ENCODE results near the gene HMGN1.

DNA sequence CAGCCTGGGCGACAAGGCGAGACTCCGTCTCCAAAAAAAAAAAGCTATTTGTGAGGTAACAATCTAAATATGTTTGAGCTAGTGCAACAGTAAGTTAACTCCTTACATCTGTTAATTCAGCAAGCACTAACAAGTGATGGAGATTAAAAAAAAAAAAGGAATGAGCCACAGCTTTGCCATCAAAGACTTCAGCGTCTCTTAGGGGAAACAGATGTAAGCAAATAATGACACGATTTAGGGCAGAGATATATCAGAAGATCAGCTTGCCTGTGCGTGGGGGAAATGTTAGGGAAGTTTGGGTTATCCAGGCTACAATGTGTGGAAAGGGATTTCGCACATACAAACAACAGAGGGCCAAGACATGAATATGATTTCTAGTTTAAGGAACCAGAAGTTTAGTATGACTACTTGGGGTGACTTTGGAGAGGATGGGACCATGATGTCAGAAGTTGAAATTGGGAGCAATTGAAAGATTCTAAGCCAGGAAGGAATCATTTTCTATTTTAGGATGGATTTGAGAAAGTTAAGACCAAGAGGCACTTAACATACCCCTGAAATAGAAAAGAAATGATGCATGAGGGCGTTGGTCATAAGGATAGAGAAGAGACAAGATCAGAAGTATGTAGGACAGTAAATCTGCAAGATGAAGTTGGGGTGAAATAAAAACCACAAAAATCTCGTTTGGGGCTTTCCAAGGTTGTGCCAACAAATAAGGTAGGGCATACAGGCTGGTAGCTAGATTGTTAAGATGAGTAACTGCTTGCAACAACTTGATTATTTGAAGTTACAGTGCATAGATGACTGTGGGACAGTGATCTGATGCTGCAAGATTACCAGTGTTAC, 33.1 kb downstream of the HMGN1 start:
- TF ChIP-seq, protein P1, sequence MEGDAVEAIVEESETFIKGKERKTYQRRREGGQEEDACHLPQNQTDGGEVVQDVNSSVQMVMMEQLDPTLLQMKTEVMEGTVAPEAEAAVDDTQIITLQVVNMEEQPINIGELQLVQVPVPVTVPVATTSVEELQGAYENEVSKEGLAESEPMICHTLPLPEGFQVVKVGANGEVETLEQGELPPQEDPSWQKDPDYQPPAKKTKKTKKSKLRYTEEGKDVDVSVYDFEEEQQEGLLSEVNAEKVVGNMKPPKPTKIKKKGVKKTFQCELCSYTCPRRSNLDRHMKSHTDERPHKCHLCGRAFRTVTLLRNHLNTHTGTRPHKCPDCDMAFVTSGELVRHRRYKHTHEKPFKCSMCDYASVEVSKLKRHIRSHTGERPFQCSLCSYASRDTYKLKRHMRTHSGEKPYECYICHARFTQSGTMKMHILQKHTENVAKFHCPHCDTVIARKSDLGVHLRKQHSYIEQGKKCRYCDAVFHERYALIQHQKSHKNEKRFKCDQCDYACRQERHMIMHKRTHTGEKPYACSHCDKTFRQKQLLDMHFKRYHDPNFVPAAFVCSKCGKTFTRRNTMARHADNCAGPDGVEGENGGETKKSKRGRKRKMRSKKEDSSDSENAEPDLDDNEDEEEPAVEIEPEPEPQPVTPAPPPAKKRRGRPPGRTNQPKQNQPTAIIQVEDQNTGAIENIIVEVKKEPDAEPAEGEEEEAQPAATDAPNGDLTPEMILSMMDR (IDR thresholded peaks at IDR 0.05), result no peak
- TF ChIP-seq EZH2 (IDR thresholded peaks at IDR 0.05; ENCODE audit: borderline replicate concordance, insufficient read depth, low read depth, low read length, poor library complexity, severe bottlenecking), result no peak
